ENCODE measurements around the gene CTTNBP2NL. TPM values are rescaled to one million over a fixed set of nuclear protein-coding genes. Genes with fewer than 3 reads are reported as not detected.

Gene CTTNBP2NL, protein sequence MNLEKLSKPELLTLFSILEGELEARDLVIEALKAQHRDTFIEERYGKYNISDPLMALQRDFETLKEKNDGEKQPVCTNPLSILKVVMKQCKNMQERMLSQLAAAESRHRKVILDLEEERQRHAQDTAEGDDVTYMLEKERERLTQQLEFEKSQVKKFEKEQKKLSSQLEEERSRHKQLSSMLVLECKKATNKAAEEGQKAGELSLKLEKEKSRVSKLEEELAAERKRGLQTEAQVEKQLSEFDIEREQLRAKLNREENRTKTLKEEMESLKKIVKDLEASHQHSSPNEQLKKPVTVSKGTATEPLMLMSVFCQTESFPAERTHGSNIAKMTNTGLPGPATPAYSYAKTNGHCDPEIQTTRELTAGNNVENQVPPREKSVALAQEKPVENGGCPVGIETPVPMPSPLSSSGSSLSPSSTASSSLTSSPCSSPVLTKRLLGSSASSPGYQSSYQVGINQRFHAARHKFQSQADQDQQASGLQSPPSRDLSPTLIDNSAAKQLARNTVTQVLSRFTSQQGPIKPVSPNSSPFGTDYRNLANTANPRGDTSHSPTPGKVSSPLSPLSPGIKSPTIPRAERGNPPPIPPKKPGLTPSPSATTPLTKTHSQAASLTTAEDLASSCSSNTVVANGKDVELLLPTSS
- total RNA-seq, result 10 to 100 TPM; 23.0 to 58.3 (median 31.5) TPM

DNA sequence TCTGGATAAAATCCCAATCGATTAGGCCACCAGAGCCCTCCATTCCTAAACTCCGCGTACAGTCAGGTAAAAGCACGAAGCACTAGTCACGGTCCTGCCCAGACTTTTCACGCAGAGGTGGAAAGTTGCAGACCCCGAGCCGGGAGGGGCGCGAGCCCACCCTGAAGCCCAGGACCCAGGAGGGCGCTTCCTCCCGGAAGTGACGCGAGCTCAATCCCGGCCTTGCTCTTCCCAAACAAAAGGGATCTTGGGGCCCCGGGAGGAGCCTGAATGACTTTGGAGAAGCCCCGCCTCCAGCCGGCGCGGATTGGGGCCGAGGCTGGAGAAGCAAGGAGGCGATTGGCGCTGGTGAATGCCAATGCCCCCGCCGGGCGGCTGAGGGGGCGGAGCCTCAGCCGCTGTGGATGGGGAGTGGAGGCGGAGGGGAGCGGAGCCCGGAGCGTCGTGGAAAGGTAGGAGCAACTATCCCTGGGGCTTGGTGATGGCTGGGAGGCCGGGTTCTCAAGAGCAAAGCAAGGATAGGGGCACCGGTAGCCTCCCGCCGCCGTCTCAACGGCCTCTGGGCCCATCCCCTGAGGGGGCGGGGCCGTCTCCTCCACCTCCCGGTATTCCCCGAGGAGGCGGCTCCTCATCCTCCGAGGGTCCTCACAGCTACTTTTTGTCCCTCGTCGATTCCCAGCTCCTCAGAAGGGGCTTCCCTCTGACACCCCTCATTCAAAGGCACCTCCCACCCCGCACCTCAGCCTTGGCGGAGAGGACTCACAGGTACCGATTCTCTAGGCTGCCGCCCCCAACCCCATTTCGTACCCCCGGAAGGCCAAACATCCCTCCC is at the start of gene CTTNBP2NL:
TSS of gene CTTNBP2NL (plus strand) at position 394 of the 832 bp plus-strand sequence. CDS start 19,952 bp downstream, outside the sequence.
- DNase-seq (ENCODE audit: low spot score) (peak; percentile 91), ATAC-seq (ENCODE audit: low FRiP score) (peak; percentile 93)
- TF ChIP-seq, protein P1, sequence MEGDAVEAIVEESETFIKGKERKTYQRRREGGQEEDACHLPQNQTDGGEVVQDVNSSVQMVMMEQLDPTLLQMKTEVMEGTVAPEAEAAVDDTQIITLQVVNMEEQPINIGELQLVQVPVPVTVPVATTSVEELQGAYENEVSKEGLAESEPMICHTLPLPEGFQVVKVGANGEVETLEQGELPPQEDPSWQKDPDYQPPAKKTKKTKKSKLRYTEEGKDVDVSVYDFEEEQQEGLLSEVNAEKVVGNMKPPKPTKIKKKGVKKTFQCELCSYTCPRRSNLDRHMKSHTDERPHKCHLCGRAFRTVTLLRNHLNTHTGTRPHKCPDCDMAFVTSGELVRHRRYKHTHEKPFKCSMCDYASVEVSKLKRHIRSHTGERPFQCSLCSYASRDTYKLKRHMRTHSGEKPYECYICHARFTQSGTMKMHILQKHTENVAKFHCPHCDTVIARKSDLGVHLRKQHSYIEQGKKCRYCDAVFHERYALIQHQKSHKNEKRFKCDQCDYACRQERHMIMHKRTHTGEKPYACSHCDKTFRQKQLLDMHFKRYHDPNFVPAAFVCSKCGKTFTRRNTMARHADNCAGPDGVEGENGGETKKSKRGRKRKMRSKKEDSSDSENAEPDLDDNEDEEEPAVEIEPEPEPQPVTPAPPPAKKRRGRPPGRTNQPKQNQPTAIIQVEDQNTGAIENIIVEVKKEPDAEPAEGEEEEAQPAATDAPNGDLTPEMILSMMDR (IDR thresholded peaks at IDR 0.05), result no peak

DNA sequence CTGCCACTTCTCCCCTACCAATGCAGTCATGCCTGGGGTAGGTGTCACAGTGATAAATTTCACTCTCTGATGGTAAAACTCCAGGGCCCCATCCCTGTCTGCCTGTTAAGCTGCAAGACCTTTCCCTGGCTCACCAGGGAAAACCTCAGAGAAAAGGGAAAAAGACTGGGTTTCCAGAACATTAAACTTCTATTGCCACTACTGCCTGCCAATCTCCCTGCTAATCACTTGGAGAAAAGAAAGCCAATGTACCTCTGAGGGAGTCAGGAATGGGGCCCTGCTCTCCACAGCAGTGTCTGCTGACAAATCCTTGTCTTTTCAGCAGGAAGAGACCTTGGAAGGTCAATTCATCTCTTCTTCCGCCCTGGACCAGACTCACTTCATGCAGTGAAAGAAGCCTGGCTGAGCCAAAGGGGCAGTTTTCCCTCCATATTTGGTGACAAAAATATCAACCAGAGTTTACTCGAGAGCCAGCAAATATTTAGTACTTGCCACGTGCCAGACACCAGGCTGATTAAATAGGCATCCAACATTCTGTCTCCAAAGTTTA is 49.1 kb upstream of the CTTNBP2NL start:
- no peak for DNase-seq (ENCODE audit: low spot score)
- no peak for ATAC-seq (ENCODE audit: low FRiP score)
- TF ChIP-seq, protein P1 (IDR thresholded peaks at IDR 0.05), result no peak

- ATAC-seq (ENCODE audit: low FRiP score), result no peak
- TF ChIP-seq, protein P1 (IDR thresholded peaks at IDR 0.05), result no peak
- DNase-seq (ENCODE audit: low spot score), result no peak
Observed at GRCh38 chr1:112356765-112357164, 39.2 kb upstream of the CTTNBP2NL start.

DNA sequence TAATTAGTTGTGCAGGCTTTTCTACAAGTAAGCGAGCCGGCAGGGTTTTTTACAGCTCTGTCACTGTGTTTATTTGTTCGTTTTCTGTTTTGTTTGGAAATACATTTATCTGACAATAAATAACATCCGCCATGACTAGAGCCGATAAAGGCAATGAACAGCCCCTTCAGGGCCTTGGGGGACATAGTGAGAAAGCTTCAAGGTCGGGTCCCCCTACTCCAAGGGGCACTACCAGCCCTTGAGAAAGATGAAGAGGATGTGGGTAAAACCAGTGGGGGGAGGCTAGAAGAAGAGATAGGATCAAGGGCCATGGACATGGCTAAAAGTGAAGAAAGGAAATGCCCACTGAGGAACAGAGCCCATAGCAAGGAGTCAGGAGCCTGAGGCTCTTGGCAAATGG is 38.5 kb upstream of the CTTNBP2NL start:
- DNase-seq (ENCODE audit: low spot score) (no peak), ATAC-seq (ENCODE audit: low FRiP score) (no peak)
- TF ChIP-seq, protein P1 (IDR thresholded peaks at IDR 0.05), result no peak

DNA sequence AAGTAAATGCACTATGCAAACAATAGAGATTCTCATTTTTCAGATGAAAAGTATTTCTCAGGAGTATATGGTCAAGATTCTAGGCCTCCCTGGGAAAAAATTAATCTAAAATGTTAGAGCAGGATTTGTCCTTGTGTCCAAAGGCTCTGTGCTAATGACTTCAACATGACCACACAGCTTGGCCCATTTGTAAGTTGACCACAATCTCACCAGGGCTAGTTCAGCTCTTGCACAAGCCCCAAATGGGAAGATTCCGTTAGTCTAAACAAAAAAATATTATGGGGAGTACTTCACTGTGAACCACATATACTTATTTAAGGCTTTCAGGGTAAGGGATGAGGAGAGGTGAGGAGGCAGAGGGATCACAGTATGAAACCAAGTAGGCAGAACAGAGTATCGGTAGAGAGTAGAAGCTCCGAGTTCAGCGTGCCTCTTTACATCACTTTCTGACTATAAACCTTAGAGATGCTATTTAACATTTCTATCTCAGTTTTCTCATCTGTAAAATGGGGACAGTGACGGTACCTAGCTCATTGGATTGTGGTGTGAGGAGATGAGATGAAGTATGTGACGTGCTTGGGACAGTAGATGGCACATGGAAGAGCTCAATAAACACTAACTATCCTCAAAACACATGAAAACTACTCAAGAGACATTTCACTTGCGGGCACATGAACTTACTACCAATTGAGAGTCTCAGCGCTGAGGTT is 37.8 kb upstream of the CTTNBP2NL start:
- TF ChIP-seq, protein P1 (IDR thresholded peaks at IDR 0.05), result no peak
- no peak for DNase-seq (ENCODE audit: low spot score)
- no peak for ATAC-seq (ENCODE audit: low FRiP score)

DNA sequence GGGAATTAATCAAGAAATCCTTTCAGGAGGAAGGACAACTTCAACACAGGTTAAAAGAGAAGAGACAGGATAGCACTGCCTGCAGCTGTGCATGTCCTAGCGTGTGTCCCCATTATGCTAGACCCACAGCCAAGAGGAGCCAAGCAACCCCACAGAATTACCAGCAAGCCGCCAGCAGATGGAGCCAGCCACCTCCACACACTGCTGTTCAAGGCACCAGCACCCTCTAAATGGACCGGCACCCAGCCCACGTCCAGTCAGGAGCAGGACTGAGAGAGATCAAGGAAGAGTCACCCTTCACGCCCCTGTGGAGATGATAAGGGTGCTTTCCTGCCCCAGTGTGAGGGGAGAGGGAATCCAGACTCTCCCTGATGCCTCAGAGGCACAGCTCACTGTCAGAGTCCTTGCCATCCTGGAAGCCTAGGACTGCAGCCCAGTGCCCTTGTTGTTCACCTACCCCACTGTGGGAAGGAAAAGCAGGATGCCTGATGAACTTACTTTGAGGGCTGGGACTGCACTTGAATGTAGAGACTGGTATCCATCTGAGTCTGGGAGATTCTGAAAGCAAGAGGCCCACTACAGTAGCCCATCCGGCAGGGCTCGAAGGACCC is 37.1 kb upstream of the CTTNBP2NL start:
- ATAC-seq (ENCODE audit: low FRiP score), result peak; percentile 79
- peak; percentile 62 for DNase-seq (ENCODE audit: low spot score)
- TF ChIP-seq, protein P1 (IDR thresholded peaks at IDR 0.05), result peak in 1 of 3 donors; percentile 74
